Measurements from ENCODE around the gene BCL2. TPM values are rescaled to one million over a fixed set of nuclear protein-coding genes. Genes with fewer than 3 reads are reported as not detected.

Gene BCL2
- total RNA-seq, 1 experiment from 2014 or later, result 2.5 TPM

DNA sequence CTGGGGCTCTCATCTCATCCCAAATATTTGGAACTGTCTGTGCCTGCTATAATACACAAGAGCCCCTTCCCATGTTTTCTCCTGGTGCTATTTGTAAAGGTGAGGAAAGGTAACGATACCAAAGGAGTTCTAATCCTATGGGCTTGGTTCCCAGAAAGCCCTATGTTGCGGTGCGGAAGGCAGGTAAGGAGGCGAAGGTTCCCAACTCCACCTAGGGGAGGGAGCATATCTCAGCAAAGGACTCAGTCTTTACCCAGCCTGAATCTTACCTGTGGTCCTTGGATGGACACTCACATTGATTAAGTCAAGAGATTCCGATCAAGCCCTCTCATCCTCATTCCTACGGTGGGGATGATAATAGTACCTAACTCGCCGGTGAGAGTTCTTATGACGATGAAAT lies 140.1 kb downstream of the BCL2 start:
- DNase-seq (ENCODE audit: low read depth, low spot score) (no peak), ATAC-seq (no peak)
- Histone ChIP-seq H3K4me3 (replicated peaks in 1 of 2; ENCODE audit: low read depth in 1 of 2, low read length in 2 of 2) (no peak overlapping the region), H3K79me2 (ENCODE audit: insufficient read depth, low read length) (no peaks in the 10 kb centered on the region), H4K20me1 (ENCODE audit: insufficient read depth) (no peaks in the 10 kb centered on the region), H3K9ac (ENCODE audit: low read length) (no peak overlapping the region), H2AFZ (ENCODE audit: low read depth, low read length, poor library complexity, severe bottlenecking) (no peak overlapping the region), H3K4me1 (ENCODE audit: control insufficient read depth in 1 of 2, insufficient read depth in 2 of 2, low read length in 2 of 2) (no peaks in the 10 kb centered on the region), H3K4me2 (ENCODE audit: low read length) (no peak overlapping the region), H3K27ac (ENCODE audit: low read depth, low read length) (no peak overlapping the region), H3K36me3 (ENCODE audit: control insufficient read depth in 1 of 2, insufficient read depth in 2 of 2, low read length in 2 of 2) (no peaks in the 10 kb centered on the region), H3K9me2 (ENCODE audit: insufficient read depth) (no peaks in the 10 kb centered on the region), H3K27me3 (ENCODE audit: insufficient read depth, low read length) (peaks cover 21% of the 10 kb centered on the region; the same call in 1 of the 2 replicates), H3K9me3 (ENCODE audit: control insufficient read depth in 1 of 2, insufficient read depth in 1 of 2, low read depth in 1 of 2, low read length in 2 of 2) (no peaks in the 10 kb centered on the region)
- ChIA-PET POLR2A (no interaction called here), CTCF (no interaction called here), RAD21 (ENCODE audit: low non-redundant PET in 1 of 2, low total read pairs in 2 of 2, uncharacterized antibody in 2 of 2, unreplicated experiment in 2 of 2) (no interaction called here)
- no TSS peak for BruUV-seq (replicated peaks)
- intact Hi-C loops (cut with micrococcal nuclease), result no loop called here
- TF ChIP-seq CBX3 (IDR thresholded peaks at IDR 0.05; ENCODE audit: low read depth) (no peak), SP1 (IDR thresholded peaks at IDR 0.05; ENCODE audit: low read depth) (no peak), ZFX (IDR thresholded peaks at IDR 0.05) (no peak), POLR2A (IDR thresholded peaks at IDR 0.05; ENCODE audit: borderline replicate concordance, extremely low read depth, insufficient read depth, insufficient read length) (no peak), EZH2 (IDR thresholded peaks at IDR 0.05) (no peak), RAD21 (IDR thresholded peaks at IDR 0.05; ENCODE audit: low read depth) (no peak), SIN3A (IDR thresholded peaks at IDR 0.05; ENCODE audit: low read depth) (no peak), POLR2AphosphoS5 (IDR thresholded peaks at IDR 0.05; ENCODE audit: low read depth, low read length) (no peak), EZH2phosphoT487 (IDR thresholded peaks at IDR 0.05; ENCODE audit: borderline replicate concordance) (no peak), TCF7L2 (IDR thresholded peaks at IDR 0.05; ENCODE audit: borderline replicate concordance, extremely low read depth, insufficient read depth, insufficient read length) (no peak), CEBPB (IDR thresholded peaks at IDR 0.05; ENCODE audit: low read depth) (no peak), SRF (IDR thresholded peaks at IDR 0.05; ENCODE audit: low read depth) (no peak), ZNF274 (IDR thresholded peaks at IDR 0.05; ENCODE audit: low read depth, low read length) (no peak), YY1 (IDR thresholded peaks at IDR 0.05; ENCODE audit: extremely low read depth, insufficient replicate concordance, low read depth, low read length) (no peak), ELF1 (IDR thresholded peaks at IDR 0.05; ENCODE audit: borderline replicate concordance, low read depth) (no peak), FOSL1 (IDR thresholded peaks at IDR 0.05; ENCODE audit: low read depth) (no peak)
- TF ChIP-seq, protein P1, sequence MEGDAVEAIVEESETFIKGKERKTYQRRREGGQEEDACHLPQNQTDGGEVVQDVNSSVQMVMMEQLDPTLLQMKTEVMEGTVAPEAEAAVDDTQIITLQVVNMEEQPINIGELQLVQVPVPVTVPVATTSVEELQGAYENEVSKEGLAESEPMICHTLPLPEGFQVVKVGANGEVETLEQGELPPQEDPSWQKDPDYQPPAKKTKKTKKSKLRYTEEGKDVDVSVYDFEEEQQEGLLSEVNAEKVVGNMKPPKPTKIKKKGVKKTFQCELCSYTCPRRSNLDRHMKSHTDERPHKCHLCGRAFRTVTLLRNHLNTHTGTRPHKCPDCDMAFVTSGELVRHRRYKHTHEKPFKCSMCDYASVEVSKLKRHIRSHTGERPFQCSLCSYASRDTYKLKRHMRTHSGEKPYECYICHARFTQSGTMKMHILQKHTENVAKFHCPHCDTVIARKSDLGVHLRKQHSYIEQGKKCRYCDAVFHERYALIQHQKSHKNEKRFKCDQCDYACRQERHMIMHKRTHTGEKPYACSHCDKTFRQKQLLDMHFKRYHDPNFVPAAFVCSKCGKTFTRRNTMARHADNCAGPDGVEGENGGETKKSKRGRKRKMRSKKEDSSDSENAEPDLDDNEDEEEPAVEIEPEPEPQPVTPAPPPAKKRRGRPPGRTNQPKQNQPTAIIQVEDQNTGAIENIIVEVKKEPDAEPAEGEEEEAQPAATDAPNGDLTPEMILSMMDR (IDR thresholded peaks at IDR 0.05 in 2 of 3, conservative IDR thresholded peaks at IDR 0.05 in 1 of 3; ENCODE audit: borderline replicate concordance in 1 of 3, insufficient read depth in 1 of 3, low read depth in 2 of 3, low read length in 2 of 3), result no peak
- TF ChIP-seq, protein P2, sequence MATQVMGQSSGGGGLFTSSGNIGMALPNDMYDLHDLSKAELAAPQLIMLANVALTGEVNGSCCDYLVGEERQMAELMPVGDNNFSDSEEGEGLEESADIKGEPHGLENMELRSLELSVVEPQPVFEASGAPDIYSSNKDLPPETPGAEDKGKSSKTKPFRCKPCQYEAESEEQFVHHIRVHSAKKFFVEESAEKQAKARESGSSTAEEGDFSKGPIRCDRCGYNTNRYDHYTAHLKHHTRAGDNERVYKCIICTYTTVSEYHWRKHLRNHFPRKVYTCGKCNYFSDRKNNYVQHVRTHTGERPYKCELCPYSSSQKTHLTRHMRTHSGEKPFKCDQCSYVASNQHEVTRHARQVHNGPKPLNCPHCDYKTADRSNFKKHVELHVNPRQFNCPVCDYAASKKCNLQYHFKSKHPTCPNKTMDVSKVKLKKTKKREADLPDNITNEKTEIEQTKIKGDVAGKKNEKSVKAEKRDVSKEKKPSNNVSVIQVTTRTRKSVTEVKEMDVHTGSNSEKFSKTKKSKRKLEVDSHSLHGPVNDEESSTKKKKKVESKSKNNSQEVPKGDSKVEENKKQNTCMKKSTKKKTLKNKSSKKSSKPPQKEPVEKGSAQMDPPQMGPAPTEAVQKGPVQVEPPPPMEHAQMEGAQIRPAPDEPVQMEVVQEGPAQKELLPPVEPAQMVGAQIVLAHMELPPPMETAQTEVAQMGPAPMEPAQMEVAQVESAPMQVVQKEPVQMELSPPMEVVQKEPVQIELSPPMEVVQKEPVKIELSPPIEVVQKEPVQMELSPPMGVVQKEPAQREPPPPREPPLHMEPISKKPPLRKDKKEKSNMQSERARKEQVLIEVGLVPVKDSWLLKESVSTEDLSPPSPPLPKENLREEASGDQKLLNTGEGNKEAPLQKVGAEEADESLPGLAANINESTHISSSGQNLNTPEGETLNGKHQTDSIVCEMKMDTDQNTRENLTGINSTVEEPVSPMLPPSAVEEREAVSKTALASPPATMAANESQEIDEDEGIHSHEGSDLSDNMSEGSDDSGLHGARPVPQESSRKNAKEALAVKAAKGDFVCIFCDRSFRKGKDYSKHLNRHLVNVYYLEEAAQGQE (IDR thresholded peaks at IDR 0.05; ENCODE audit: low read depth), result no peak
- TF ChIP-seq, protein P3, sequence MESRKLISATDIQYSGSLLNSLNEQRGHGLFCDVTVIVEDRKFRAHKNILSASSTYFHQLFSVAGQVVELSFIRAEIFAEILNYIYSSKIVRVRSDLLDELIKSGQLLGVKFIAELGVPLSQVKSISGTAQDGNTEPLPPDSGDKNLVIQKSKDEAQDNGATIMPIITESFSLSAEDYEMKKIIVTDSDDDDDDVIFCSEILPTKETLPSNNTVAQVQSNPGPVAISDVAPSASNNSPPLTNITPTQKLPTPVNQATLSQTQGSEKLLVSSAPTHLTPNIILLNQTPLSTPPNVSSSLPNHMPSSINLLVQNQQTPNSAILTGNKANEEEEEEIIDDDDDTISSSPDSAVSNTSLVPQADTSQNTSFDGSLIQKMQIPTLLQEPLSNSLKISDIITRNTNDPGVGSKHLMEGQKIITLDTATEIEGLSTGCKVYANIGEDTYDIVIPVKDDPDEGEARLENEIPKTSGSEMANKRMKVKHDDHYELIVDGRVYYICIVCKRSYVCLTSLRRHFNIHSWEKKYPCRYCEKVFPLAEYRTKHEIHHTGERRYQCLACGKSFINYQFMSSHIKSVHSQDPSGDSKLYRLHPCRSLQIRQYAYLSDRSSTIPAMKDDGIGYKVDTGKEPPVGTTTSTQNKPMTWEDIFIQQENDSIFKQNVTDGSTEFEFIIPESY (IDR thresholded peaks at IDR 0.05; ENCODE audit: extremely low read depth, insufficient replicate concordance, low read length), result no peak
- TF ChIP-seq, protein P4, sequence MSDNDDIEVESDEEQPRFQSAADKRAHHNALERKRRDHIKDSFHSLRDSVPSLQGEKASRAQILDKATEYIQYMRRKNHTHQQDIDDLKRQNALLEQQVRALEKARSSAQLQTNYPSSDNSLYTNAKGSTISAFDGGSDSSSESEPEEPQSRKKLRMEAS (IDR thresholded peaks at IDR 0.05), result no peak
